Measurements from ENCODE around the gene CSDE1.

CSDE1 gene

GRCh38 chr1:114692947-114693346, 64.8 kb downstream of the CSDE1 start:
- Histone ChIP-seq H3K4me2 (ENCODE audit: low read length) (no peak overlapping the region), H2AFZ (no peak overlapping the region), H3K9ac (no peak overlapping the region), H3K27ac (no peak overlapping the region), H3K36me3 (ENCODE audit: control insufficient read depth, insufficient read depth, low read length) (no peaks in the 10 kb centered on the region), H3K4me3 (ENCODE audit: low read depth, low read length) (no peak overlapping the region), H3K27me3 (ENCODE audit: control insufficient read depth, insufficient read depth, low read length) (no peaks in the 10 kb centered on the region), H3K79me2 (no peaks in the 10 kb centered on the region), H3K4me1 (no peaks in the 10 kb centered on the region), H3K9me3 (ENCODE audit: control insufficient read depth, low read length) (no peaks in the 10 kb centered on the region)
- no peak for TF ChIP-seq CTCF (IDR thresholded peaks at IDR 0.05)

- Histone ChIP-seq H3K79me2 (no peaks in the 10 kb centered on the region), H3K9me3 (ENCODE audit: control insufficient read depth, low read length) (no peaks in the 10 kb centered on the region), H3K4me1 (no peaks in the 10 kb centered on the region), H3K4me3 (ENCODE audit: low read depth, low read length) (no peak overlapping the region), H3K27me3 (ENCODE audit: control insufficient read depth, insufficient read depth, low read length) (no peaks in the 10 kb centered on the region), H3K4me2 (ENCODE audit: low read length) (no peak overlapping the region), H3K36me3 (ENCODE audit: control insufficient read depth, insufficient read depth, low read length) (no peaks in the 10 kb centered on the region), H2AFZ (no peak overlapping the region), H3K9ac (no peak overlapping the region), H3K27ac (no peak overlapping the region)
- no peak for TF ChIP-seq CTCF (IDR thresholded peaks at IDR 0.05)
Observed at GRCh38 chr1:114691061-114691460, 66.7 kb downstream of the CSDE1 start.

- Histone ChIP-seq H3K4me2 (ENCODE audit: low read length) (no peak overlapping the region), H3K27me3 (ENCODE audit: control insufficient read depth, insufficient read depth, low read length) (no peaks in the 10 kb centered on the region), H3K9me3 (ENCODE audit: control insufficient read depth, low read length) (no peaks in the 10 kb centered on the region), H3K4me3 (ENCODE audit: low read depth, low read length) (no peak overlapping the region), H2AFZ (no peak overlapping the region), H3K27ac (no peak overlapping the region), H3K9ac (no peak overlapping the region), H3K4me1 (no peaks in the 10 kb centered on the region), H3K36me3 (ENCODE audit: control insufficient read depth, insufficient read depth, low read length) (no peaks in the 10 kb centered on the region), H3K79me2 (no peaks in the 10 kb centered on the region)
- no peak for TF ChIP-seq CTCF (IDR thresholded peaks at IDR 0.05)
Observed at GRCh38 chr1:114690148-114690547, 67.6 kb downstream of the CSDE1 start.

- no peak overlapping the region for H3K27ac ChIP-seq
- no peak overlapping the region for H3K9ac ChIP-seq
- no peak overlapping the region for H3K4me3 ChIP-seq (ENCODE audit: low read depth, low read length)
Observed at GRCh38 chr1:114688526-114688925, 69.3 kb downstream of the CSDE1 start.

More at GRCh38 chr1:114688526-114688925, 69.3 kb downstream of the CSDE1 start:
- Histone ChIP-seq H3K27me3 (ENCODE audit: control insufficient read depth, insufficient read depth, low read length) (no peaks in the 10 kb centered on the region), H3K4me1 (no peaks in the 10 kb centered on the region), H3K4me2 (ENCODE audit: low read length) (no peak overlapping the region), H3K36me3 (ENCODE audit: control insufficient read depth, insufficient read depth, low read length) (no peaks in the 10 kb centered on the region), H3K9me3 (ENCODE audit: control insufficient read depth, low read length) (no peaks in the 10 kb centered on the region), H3K79me2 (no peaks in the 10 kb centered on the region), H2AFZ (no peak overlapping the region)
- no peak for TF ChIP-seq CTCF (IDR thresholded peaks at IDR 0.05)
